Ishikawa (cell line): Measurements from ENCODE around the gene CAPZA1.

Experiments
- CEBPB ChIP-seq: IDR thresholded peaks from 2 replicates; pipeline ENCODE4 v1.6.1; 2012
- CREB1 ChIP-seq: IDR thresholded peaks from 2 replicates; pipeline ENCODE4 v1.6.1; 2012; ENCODE audit warnings: low read depth
- EGR1 ChIP-seq: IDR thresholded peaks from 2 replicates; pipeline ENCODE4 v1.6.1; 2012
- EP300 ChIP-seq: IDR thresholded peaks from 2 replicates; pipeline ENCODE4 v1.6.1; 2012; ENCODE audit warnings: borderline replicate concordance
- FOXM1 ChIP-seq: IDR thresholded peaks from 2 replicates; pipeline ENCODE4 v1.6.1; 2012; ENCODE audit warnings: low read depth, borderline replicate concordance
- NFIC ChIP-seq: IDR thresholded peaks from 2 replicates; pipeline ENCODE4 v1.6.1; 2012
- RAD21 ChIP-seq: IDR thresholded peaks from 2 replicates; pipeline ENCODE4 v1.6.1; 2012; ENCODE audit warnings: low read depth
- TAF1 ChIP-seq: IDR thresholded peaks from 2 replicates; pipeline ENCODE4 v1.6.1; 2012; ENCODE audit warnings: low read depth, mild to moderate bottlenecking
- TCF12 ChIP-seq: IDR thresholded peaks from 2 replicates; pipeline ENCODE4 v1.6.1; 2012; ENCODE audit warnings: low read depth
- TEAD4 ChIP-seq: IDR thresholded peaks from 2 replicates; pipeline ENCODE4 v1.6.1; 2012
- YY1 ChIP-seq: IDR thresholded peaks from 2 replicates; pipeline ENCODE4 v1.6.1; 2012; ENCODE audit warnings: low read depth
- ZBTB7A ChIP-seq: IDR thresholded peaks from 2 replicates; pipeline ENCODE4 v1.6.1; 2012; ENCODE audit warnings: low read depth
- TF ChIP-seq, protein P1 (sequence below): IDR thresholded peaks from 2 replicates; pipeline ENCODE4 v1.6.1; 2012
- TF ChIP-seq, protein P2 (sequence below): IDR thresholded peaks from 2 replicates; pipeline ENCODE4 v1.6.1; 2012; ENCODE audit warnings: low read depth, mild to moderate bottlenecking
- TF ChIP-seq, protein P3 (sequence below): IDR thresholded peaks from 2 replicates; pipeline ENCODE4 v1.6.1; 2012

Gene CAPZA1

DNA sequence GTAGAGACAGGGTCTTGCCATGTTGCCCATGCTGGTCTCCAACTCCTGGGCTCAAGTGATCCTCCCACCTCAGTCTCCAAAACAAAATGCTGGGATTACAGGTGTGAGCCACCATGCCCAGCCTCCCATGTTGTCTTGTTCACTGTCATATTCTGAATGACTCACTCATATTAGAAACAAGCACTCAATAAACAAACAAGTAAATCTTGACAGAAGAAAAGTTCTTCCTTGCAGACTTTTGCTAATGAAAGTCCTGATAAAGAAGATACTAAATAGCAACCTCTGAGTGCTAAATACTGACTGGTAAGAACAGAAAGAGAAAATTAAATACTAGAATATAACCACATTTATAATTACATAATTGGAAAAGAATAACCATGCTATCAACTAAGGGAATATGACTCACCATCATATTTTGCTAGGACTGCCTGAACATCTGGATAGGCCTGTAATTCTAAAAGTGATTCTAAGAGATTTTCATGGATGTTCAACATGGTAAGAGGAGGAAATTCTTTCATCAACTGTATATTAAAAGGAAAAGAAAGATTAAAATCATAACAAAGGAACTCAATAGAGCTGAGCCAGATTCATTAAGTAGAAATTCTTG lies 37.9 kb upstream of the CAPZA1 start:
- TF ChIP-seq CREB1 (no peak), EP300 (no peak), TEAD4 (no peak), TAF1 (no peak), RAD21 (no peak), NFIC (no peak), EGR1 (no peak), ZBTB7A (no peak), FOXM1 (no peak), CEBPB (no peak), YY1 (no peak), TCF12 (no peak)
- TF ChIP-seq, protein P1, sequence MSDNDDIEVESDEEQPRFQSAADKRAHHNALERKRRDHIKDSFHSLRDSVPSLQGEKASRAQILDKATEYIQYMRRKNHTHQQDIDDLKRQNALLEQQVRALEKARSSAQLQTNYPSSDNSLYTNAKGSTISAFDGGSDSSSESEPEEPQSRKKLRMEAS = no peak
- TF ChIP-seq, protein P2, sequence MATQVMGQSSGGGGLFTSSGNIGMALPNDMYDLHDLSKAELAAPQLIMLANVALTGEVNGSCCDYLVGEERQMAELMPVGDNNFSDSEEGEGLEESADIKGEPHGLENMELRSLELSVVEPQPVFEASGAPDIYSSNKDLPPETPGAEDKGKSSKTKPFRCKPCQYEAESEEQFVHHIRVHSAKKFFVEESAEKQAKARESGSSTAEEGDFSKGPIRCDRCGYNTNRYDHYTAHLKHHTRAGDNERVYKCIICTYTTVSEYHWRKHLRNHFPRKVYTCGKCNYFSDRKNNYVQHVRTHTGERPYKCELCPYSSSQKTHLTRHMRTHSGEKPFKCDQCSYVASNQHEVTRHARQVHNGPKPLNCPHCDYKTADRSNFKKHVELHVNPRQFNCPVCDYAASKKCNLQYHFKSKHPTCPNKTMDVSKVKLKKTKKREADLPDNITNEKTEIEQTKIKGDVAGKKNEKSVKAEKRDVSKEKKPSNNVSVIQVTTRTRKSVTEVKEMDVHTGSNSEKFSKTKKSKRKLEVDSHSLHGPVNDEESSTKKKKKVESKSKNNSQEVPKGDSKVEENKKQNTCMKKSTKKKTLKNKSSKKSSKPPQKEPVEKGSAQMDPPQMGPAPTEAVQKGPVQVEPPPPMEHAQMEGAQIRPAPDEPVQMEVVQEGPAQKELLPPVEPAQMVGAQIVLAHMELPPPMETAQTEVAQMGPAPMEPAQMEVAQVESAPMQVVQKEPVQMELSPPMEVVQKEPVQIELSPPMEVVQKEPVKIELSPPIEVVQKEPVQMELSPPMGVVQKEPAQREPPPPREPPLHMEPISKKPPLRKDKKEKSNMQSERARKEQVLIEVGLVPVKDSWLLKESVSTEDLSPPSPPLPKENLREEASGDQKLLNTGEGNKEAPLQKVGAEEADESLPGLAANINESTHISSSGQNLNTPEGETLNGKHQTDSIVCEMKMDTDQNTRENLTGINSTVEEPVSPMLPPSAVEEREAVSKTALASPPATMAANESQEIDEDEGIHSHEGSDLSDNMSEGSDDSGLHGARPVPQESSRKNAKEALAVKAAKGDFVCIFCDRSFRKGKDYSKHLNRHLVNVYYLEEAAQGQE = no peak
- TF ChIP-seq, protein P3, sequence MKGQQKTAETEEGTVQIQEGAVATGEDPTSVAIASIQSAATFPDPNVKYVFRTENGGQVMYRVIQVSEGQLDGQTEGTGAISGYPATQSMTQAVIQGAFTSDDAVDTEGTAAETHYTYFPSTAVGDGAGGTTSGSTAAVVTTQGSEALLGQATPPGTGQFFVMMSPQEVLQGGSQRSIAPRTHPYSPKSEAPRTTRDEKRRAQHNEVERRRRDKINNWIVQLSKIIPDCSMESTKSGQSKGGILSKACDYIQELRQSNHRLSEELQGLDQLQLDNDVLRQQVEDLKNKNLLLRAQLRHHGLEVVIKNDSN = no peak

DNA sequence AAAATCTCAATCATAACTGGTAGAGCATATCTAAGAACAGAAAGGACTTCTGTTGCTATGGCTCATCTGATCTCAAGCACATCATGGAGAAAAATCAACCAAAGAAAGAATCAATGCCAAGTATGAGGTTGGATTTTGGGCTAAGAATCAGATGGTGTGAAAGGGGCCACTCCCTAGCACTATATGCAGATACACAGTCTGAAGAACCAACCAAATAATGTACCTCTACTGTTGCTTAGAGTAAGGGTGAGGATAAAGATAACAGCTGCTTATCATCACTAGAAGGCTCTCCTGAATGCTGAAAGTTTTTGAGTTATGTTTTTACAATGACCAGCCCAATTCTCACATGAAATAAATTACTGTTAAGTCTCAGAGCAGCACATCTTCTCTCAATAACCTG lies 36.3 kb upstream of the CAPZA1 start:
- TF ChIP-seq, protein P1 = no peak
- TF ChIP-seq NFIC (no peak), RAD21 (no peak), TCF12 (no peak), CEBPB (no peak), CREB1 (no peak), YY1 (no peak), EGR1 (no peak), FOXM1 (no peak), TEAD4 (no peak), TAF1 (no peak), EP300 (no peak)
- TF ChIP-seq, protein P2 = no peak
- TF ChIP-seq, protein P3 = no peak

DNA sequence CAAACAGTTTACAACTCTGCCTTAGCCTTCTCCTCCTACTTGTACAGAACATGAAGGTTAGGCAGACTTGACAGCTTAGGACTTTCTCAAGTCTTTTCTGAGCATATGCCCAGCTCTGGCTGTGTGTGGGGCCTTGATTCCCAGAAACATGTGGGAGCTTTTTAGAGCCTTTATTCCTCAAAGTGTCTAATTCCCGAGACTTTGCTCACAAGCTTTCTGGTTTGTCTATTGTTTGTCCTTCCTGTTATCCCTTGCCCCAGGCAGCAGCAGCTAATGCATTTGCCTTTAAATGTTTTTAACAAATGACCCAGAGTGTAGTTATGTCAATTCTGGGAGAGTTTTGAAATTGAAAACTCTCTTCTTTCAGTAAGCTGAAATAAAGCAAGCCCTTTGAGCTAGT lies 29.9 kb upstream of the CAPZA1 start:
- TF ChIP-seq EP300 = no peak
- TF ChIP-seq, protein P3 = no peak

DNA sequence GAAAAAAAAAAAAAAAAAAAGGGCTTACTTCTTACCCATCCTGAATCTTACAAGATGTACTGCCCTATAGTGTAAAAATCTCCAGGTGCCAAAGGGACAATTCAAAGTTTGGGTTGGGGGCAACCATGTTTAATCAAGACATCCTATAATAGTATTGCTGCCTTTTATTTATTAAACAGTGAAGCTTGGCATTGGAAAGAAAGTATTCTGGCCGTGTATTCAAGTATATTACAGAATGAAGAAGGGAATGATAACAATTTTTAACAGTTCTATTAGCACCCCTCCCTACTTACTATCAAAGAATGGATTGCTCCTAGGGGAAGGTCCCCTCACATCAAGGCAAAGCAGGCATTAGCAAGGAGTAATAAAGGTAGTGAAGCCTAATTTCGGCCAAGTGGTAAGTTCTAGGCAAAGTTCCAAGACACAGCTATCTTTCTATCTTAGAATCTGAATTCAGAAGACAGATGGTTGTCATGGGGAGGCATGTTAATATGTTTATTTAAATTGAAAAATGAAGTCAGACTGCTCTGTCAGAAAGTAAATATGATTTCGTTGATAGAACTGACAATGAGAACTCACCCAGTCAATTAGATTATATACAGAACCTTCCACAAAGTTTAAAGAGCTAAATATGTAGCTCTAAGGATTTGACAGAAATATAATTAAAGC lies 25.3 kb upstream of the CAPZA1 start:
- TF ChIP-seq, protein P1 = no peak
- TF ChIP-seq FOXM1 = no peak
- TF ChIP-seq, protein P3 = no peak
- TF ChIP-seq TEAD4 = no peak
- TF ChIP-seq YY1 = no peak
- TF ChIP-seq EP300 = no peak
- TF ChIP-seq ZBTB7A = no peak
- TF ChIP-seq TAF1 = no peak
- TF ChIP-seq, protein P2 = no peak
- TF ChIP-seq CREB1 = no peak
- TF ChIP-seq TCF12 = no peak
- TF ChIP-seq NFIC = no peak
- TF ChIP-seq EGR1 = no peak
- no peak for TF ChIP-seq CEBPB
- no peak for TF ChIP-seq RAD21
